H54 (cell line): ENCODE measurements around the gene PDSS2.

Source experiments
- DNase-seq: peaks from one replicate; pipeline ENCODE4 v3.0.0; 2011; ENCODE audit warnings: low spot score, mixed read lengths; ENCODE audit not compliant: insufficient read length
- FAIRE-seq: peaks from 3 replicates; lab custom pipeline; 2011; peaks lifted over from hg19 to GRCh38; lab: Jason Lieb, UNC
- POLR2A ChIP-seq: IDR thresholded peaks from 2 replicates; pipeline ENCODE4 v1.6.1; 2011; ENCODE audit warnings: low read depth, mild to moderate bottlenecking, low read length

Gene PDSS2

DNA sequence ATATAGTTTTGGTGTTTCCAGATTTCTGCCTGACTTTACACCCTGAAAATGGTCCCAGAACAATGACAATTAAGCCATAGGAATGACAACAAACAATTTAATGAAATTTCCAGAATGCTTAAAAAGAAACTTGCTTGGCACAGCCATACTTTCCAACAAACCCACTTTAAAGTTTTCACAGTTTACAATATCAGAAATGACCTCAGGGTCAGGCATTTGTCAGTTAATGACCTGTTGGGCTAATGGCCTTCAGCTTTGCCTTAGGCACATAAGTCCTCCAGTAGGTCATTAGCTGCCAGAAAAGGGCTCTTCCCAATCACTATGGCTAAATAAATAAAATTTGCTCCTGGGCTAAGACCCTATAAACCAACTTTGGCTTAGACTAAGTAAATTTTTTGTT lies 199.4 kb downstream of the PDSS2 start:
- DNase-seq (no peak), FAIRE-seq (no peak)
- no peak for TF ChIP-seq POLR2A

DNA sequence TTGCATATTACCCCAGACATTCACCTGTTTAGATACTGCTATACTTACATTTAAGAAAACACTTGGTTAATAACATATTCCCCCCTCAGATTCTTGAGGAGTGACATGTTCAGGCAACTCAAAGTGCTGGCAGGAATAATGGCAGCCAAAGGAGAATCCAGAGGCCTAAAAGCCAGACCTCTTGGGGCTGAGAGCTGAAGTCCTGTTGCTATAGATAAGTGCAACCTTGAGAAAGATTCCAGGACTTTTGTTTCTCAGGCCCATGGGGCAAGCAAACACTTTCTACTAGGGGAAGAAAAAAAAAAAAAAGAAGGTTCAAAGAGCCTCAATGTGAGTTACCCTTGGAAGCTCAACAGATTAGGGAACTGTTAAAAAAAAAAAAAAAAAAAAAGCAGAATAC lies 211.2 kb downstream of the PDSS2 start:
- no peak for TF ChIP-seq POLR2A
- FAIRE-seq (no peak), DNase-seq (no peak)

DNA sequence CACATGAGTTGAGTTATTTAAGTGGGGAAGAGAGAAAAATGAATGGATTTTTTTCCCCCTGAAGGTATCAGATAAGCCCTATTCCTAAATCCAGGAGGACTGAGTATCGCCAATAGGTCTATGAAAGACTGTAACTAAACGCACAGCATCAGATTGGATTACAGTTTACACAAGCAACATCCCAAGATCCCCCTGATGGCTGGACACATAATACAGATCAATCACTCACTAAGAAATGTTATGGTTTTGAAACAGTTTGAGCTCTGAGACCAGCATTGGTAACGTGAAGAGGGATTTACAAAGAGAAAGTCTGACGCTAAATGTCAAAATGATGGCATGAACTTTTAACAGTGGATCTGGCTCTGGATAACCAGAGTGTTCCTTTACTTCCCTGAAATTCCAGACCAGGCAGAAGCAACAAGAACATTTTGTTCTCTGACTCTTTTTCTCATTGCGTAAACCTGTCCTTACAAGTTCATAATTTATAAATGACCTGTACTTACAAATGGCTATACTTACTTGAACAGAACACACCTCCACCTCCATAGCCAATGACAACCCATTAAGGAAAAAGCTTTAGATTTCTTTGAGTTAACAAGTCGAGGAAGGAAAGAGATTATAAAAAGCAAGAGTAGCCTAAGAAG lies 212.3 kb downstream of the PDSS2 start:
- DNase-seq (no peak), FAIRE-seq (no peak)
- no peak for TF ChIP-seq POLR2A

DNA sequence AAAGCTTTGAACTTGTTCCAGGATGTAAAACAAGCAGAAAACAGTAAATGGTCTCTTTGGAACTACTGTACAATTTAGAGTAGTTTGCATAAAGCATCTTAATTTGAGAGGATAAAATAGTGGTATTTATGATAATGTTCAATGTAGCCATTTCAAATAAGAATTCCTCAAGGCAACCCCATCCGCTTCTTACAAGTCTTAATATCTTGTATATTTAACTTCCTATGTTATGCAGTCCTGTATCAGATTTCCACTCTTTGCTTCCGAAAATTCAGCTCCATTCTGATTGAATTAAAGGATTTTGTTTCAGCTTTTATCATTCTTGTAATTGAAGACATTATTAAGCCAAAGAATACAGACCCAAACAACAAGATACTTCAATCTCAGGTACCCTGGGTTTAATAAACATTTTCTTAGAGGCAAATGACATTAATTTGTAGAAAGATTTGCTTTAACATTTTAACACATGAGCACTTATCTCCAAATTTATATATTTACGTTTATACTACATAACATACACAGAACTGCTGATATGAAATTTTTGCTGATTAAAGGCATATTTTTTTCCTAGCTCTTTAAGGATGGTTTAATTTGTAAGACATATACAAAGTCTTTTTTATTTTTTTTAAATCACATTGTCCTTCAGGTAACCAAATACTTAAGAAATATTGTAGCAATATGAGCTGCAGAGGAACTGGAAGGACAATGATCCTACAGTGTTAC lies 213.0 kb downstream of the PDSS2 start:
- TF ChIP-seq POLR2A = no peak
- DNase-seq (no peak), FAIRE-seq (no peak)

DNA sequence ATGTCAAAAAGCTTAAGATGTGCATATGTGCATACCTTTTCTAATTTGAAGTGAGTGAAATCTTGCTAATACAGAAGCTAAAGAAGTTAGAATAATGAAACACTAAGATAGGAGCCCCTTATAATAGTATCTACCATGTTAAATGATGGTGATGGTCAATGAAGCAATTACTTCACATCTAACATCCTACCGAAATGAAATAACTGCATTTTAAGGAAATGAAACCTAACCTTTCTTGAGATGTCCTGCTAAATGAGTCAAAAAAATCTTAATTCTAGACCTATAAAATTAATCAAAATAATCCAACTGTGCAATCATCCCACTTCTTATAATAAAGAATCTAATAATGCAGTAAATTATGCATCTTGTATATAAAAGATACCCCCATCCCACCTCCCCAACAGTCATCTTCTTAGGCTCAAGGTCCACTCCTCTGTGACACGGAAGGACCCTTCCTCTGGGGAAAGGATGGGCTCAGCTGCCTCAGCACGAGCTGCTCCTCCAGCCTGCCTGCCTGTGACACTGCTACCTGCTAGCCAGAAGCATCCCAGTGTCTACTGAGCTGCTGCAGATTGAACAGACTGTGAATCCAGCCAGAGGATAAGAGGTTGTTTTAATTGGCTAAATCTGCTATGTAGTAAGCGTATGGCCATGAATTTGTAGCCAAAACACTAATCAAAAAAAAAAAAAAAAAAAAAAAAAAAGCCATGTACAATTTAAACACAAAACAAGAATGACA lies 214.5 kb downstream of the PDSS2 start:
- no peak for DNase-seq
- FAIRE-seq = no peak

DNA sequence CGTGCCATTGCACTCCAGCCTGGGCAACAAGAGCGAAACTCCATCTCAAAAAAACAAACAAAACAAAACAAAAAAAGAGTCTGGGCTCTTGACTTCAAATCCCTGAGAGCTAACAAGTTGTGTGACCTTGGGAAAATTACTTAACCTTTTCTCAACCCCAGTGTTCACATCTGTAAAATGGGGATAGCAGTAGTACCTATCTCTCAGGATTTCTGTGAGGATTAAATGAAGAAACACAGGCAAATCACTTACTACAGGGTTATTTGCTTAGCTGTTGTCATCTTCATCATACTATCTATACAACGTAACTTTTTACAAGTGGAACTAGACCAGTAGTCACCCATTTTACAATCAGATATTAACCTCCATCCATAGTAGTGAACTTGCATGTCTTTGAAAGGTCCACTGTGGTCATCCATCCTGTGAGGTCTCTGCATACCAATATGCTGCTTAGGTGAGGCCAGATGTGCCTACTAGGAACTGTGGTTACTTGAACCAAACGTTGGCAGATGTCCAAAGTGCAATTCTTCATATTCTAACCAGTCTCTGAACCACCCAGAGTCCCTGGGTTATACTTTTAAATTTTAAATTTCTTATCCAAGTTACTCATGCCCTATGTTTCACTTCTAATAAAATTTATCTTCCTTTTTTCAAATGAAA lies 215.2 kb downstream of the PDSS2 start:
- TF ChIP-seq POLR2A = no peak
- no peak for FAIRE-seq
- DNase-seq = no peak

More for the DNA sequence above, 214.5 kb downstream of the PDSS2 start:
- TF ChIP-seq POLR2A = no peak

DNA sequence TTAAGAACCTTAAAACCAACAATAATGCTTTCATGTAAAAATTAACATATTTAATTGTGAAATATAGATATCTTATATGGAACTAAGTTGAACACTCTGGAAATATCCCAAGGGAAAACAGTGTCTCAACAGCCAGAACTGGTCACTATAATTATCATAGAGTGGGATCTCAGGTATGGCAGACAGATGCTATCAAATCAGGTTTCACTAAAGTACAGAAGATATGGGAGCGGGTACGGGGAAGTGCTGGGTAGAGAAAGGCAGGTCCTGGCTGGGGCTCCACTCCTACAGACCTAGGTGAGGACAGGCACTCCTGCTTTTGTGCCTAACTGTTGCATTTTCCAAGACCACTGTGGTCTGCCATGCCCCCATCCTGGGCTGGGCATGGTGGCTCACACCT lies 215.9 kb downstream of the PDSS2 start:
- TF ChIP-seq POLR2A = no peak
- no peak for FAIRE-seq
- DNase-seq = no peak

DNA sequence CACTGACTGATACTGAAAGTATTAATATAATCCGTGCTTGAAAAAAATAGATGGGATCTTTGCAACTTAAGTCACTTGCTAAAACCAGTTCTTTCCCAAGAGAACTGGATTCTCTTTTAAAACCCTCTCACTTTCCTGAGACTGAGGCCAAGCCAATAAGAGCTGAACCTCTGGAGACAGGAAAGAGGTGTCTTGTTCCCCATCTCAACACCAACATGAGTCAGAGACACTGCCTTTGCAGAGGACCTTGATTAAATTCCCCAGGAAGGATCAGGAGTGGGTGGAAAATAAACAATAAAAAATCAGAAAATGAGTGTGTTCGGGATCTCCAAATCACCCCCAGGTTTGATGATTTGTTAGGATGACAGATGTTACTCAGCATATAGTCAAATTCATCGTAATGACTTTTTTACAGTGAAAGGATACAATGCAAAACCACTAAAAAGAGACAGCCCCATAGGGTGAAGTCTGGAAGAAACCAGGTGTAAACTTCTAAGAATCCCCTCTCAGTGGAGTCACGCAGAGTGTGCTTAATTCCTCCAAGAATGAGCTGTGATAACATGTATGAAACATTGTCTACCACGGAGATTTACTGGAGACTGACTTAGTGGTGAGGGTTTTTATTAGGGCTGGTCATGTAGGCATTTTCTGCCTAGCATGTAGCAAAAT lies 221.2 kb downstream of the PDSS2 start:
- DNase-seq (no peak), FAIRE-seq (no peak)
- TF ChIP-seq POLR2A = no peak

DNA sequence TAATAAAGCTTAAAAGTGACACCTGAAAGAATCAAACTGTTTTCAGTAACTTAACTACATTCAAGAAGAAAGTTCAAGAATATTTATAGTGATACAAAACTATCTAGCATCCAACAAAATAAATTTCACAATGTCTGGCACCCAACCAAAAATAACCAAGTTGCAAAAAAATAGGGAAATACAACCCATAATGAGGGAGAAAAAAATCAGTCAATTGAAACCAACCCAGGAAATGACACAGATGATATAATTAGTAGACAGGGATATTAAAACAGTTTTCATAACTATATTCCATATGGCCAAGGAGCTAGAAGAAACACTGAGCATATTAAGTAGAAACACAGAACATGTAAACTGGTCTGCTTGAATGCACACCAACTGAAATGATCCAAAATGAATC lies 223.9 kb downstream of the PDSS2 start:
- DNase-seq (no peak), FAIRE-seq (no peak)
- TF ChIP-seq POLR2A = no peak

DNA sequence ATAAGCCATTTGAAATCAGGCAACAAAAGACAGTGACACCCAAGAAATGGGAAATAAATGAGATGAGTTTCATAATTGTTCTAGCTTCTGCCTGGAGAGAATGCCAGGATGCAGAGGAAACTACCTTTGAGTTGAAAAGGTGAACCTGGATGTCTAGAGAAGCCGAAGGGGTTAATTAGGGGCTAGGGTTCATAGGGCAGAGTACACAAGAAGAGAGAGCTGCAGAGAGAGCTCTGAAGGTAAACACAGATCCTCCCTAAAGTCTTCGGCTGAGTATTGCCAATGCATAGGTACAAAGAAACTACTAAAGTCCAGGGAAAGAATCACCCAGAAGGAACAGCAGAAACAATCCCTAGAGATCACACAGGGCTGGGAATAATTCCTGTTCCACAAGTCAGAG lies 224.4 kb downstream of the PDSS2 start:
- DNase-seq = no peak
- no peak for TF ChIP-seq POLR2A
- no peak for FAIRE-seq

DNA sequence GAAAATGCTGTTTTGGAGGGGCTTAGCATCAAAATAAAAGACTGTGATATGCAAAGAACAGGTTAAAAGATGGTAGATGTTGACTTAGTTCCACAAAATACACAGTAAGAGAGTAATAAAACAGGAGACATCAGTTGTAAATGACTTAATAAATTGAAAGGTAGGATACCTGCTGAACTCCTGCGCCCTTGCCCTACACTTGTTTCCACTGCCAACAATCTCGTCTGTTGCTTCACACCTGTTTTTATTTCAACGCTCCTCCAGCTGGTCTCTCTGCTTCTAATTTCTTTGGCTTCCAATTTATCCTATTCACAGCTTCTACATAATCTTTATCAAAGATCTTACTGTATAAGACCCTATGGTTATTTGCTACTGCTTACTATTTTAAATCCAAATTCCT lies 228.1 kb downstream of the PDSS2 start:
- DNase-seq = no peak
- TF ChIP-seq POLR2A = no peak
- FAIRE-seq = no peak

DNA sequence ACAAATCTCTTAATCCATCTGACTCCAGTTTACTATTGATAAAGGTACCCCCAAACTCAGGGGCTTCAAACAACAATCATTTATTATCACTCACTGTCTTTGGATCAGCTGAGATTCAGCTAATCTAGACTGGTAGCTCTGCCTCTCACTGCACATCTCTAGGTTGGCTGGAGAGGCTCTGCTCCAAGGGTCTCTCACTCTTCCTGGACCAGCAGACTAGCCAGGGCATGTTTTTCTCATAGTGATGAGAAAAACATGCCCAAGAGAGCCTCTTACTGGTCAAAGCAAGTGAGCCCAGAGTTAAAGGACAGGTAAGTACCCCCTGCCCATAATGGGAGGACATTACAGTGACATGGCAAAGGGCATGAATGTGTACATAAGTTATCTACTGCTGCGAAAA lies 228.9 kb downstream of the PDSS2 start:
- no peak for TF ChIP-seq POLR2A
- no peak for FAIRE-seq
- no peak for DNase-seq

DNA sequence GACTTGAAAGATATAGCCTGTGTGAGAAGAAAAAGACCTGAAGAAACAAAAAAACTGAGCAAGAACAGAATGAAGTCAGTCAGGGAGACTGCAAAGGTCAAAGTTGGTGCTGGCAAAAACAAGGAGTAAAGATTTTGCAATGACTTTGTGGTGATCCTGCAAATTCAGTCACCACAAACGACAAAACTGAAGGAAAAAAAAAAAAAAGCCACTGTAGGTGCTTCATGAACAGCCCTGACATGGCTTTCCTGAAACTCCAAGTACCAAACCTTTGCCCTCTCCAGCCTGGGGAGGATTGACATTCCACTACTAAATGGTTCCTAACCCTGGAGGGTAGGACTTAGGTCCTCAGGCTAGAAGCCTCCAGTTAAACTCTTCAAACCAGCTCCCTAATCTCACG lies 229.3 kb downstream of the PDSS2 start:
- FAIRE-seq (no peak), DNase-seq (no peak)
- TF ChIP-seq POLR2A = no peak

DNA sequence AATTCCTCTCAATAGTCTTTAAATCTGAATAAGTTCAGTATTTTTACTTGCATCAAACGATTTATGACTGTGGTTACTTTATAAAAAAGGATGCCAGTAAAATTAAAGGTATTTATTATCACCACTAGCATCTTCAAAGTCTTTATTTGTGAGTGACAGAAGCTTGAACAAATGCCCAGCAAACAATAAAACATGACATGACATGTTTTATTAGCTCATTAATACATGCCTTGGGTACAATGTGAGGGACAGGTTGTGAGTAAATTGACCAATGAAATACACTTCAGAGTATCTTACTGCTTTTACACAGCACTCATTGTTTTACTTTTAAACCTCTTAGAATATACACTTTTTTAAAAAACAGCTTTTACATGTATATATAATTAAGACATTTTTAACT lies 230.6 kb downstream of the PDSS2 start:
- FAIRE-seq (no peak), DNase-seq (no peak)
- no peak for TF ChIP-seq POLR2A
